Keratinocyte (primary cell): ENCODE measurements around the gene SEL1L3. TPM values are rescaled to one million over a fixed set of nuclear protein-coding genes. Genes with fewer than 3 reads are reported as not detected.
A peak's percentile ranks its signal among the peaks of the same experiment; 100 is the strongest.

Experiments used
- DNase-seq: peaks from one replicate; pipeline ENCODE4 v3.0.0-alpha.2; 2011; ENCODE audit warnings: low read depth, missing footprints, low spot score
- FAIRE-seq: peaks from 2 replicates; lab custom pipeline; 2011; peaks lifted over from hg19 to GRCh38; lab: Jason Lieb, UNC
- H2AFZ ChIP-seq: 2 replicates; pipeline ENCODE4 v1.6.0; 2012; ENCODE audit warnings: low read length, control low read depth, inconsistent platforms; ENCODE audit not compliant: control insufficient read depth
- H3K27ac ChIP-seq: 2 replicates; pipeline ENCODE4 v1.5.1; 2011; ENCODE audit warnings: low read length; ENCODE audit not compliant: control insufficient read depth, insufficient read depth
- H3K27me3 ChIP-seq: 3 replicates; pipeline ENCODE4 v1.6.0; 2011; ENCODE audit warnings: low read length; ENCODE audit not compliant: control insufficient read depth, insufficient read depth; ENCODE audit errors: extremely low read depth
- H3K36me3 ChIP-seq, 2 experiments: 2 replicates in 1 of 2; 3 replicates in 1 of 2; pipeline ENCODE4 v1.5.1; 2011; ENCODE audit warnings: low read length in 2 of 2, mild to moderate bottlenecking in 1 of 2; ENCODE audit not compliant: control insufficient read depth in 2 of 2, insufficient read depth in 2 of 2; ENCODE audit errors: extremely low read depth in 1 of 2
- H3K4me1 ChIP-seq: 3 replicates; pipeline ENCODE4 v1.5.1; 2011; ENCODE audit warnings: low read length; ENCODE audit not compliant: control insufficient read depth, insufficient read depth; ENCODE audit errors: extremely low read depth
- H3K4me2 ChIP-seq: 3 replicates; pipeline ENCODE4 v1.6.0; 2011; ENCODE audit warnings: low read depth, low read length; ENCODE audit not compliant: control insufficient read depth, insufficient read depth; ENCODE audit errors: extremely low read depth
- H3K4me3 ChIP-seq, 3 experiments: fragments of 200-600 bp in 1 of 3; sonication (generic) in 1 of 3; 2 replicates in 2 of 3; 3 replicates in 1 of 3; pipeline ENCODE4 v1.5.1; 2011 to 2016; ENCODE audit warnings: low read length in 3 of 3, mild to moderate bottlenecking in 3 of 3, control low read depth in 2 of 3, inconsistent platforms in 1 of 3, low read depth in 1 of 3, mixed read lengths in 1 of 3, mixed run types in 1 of 3, moderate library complexity in 1 of 3; ENCODE audit not compliant: control insufficient read depth in 2 of 3, insufficient read depth in 2 of 3; ENCODE audit errors: extremely low read depth in 1 of 3
- H3K79me2 ChIP-seq: 2 replicates; pipeline ENCODE4 v1.6.0; 2012; ENCODE audit warnings: low read length; ENCODE audit not compliant: control insufficient read depth, insufficient read depth
- H3K9ac ChIP-seq: 3 replicates; pipeline ENCODE4 v1.6.0; 2011; ENCODE audit warnings: low read length; ENCODE audit not compliant: control insufficient read depth, insufficient read depth; ENCODE audit errors: extremely low read depth
- H3K9me1 ChIP-seq: 3 replicates; pipeline ENCODE4 v1.6.0; 2011; ENCODE audit warnings: low read length; ENCODE audit not compliant: control insufficient read depth, insufficient read depth; ENCODE audit errors: extremely low read depth
- H3K9me3 ChIP-seq: 2 replicates; pipeline ENCODE4 v1.5.1; 2012; ENCODE audit warnings: low read depth, low read length; ENCODE audit not compliant: control insufficient read depth
- H4K20me1 ChIP-seq: 3 replicates; pipeline ENCODE4 v1.6.0; 2011; ENCODE audit warnings: low read length; ENCODE audit not compliant: control insufficient read depth, insufficient read depth; ENCODE audit errors: extremely low read depth
- EZH2 ChIP-seq: IDR thresholded peaks from one replicate; pipeline ENCODE4 v1.6.1; 2012; ENCODE audit warnings: inconsistent platforms, mild to moderate bottlenecking, low read length, moderate library complexity
- dilution Hi-C: fragments of 300-500 bp; cut with MboI; formaldehyde crosslinking; loops from one replicate; pipeline ENCODE4 v1.7.0; 2020; ENCODE audit warnings: low sequenced_read_pairs; ENCODE audit not compliant: extremely low pct_ligation_motif_present
- polyA plus RNA-seq, 5 experiments: library from polyadenylated mRNA; depleted of rRNA in 3 of 5; stranded (reverse) in 3 of 5; stranded (forward) in 1 of 5; unstranded in 1 of 5; fragments of >200 nt; gene quantifications; 1 replicate in 1 of 5; 2 replicates in 3 of 5; 3 replicates in 1 of 5; pipeline versions ENCODE4 v1.2.1 to v1.2.3, GENCODE V29; 2011 to 2012; ENCODE audit warnings: missing spikeins in 2 of 5, low read depth in 1 of 5, low replicate concordance in 1 of 5
- TF ChIP-seq, protein P1 (sequence below), 3 experiments: IDR thresholded peaks in 1 of 3; conservative IDR thresholded peaks in 1 of 3; optimal IDR thresholded peaks in 1 of 3; 2 replicates in 2 of 3; 3 replicates in 1 of 3; pipeline versions ENCODE3 to v1.5.1; 2011; ENCODE audit warnings: low read length in 3 of 3, mild to moderate bottlenecking in 3 of 3, moderate library complexity in 2 of 3, control low read depth in 1 of 3, inconsistent platforms in 1 of 3; ENCODE audit not compliant: insufficient read depth in 2 of 3; ENCODE audit errors: extremely low read depth in 1 of 3

Gene SEL1L3
- polyA plus RNA-seq, 1 donor (not counting 4 experiments of a cell fraction or from before 2014, with no cell fraction given), result 67.9 TPM

DNA sequence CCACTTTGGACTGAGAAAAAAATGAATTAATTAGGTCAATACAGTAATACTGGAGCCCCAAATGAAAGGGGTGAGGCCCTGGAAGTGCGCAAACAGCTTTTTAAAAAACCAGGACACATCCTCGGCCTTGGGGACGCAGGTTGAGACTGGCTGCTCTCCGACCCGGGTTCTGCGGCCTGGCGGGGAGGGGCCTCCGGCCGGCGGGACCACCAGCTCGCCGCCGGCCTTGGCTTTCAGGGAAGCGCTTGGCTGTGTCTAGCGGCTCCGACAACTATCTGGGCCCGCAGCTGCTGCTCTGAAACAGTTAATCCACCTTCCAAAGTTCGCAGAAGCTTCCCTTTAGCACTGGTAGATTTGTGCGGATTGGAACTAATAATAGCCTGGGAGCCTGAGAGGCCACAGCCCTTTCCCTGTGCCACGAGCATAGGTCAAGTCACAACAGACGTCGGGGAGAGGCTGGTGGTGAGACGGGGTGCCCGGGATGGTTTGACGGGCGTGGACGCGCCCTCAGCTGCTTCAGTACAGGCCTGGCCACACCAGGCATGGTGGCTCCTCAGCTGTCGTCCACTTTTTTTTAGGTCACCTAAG lies 1.1 kb upstream of the SEL1L3 start:
- H3K27ac ChIP-seq, result no peak overlapping the region
- H4K20me1 ChIP-seq, result no peaks in the 10 kb centered on the region
- H3K9me3 ChIP-seq, result no peaks in the 10 kb centered on the region
- H3K4me2 ChIP-seq, result no peak overlapping the region
- H3K27me3 ChIP-seq, result no peaks in the 10 kb centered on the region
- H3K4me3 ChIP-seq, result no peak overlapping the region
- H3K9ac ChIP-seq, result no peak overlapping the region
- H2AFZ ChIP-seq, result no peak overlapping the region
- no peaks in the 10 kb centered on the region for H3K36me3 ChIP-seq
- DNase-seq (no peak), FAIRE-seq (no peak)
- no peak for TF ChIP-seq EZH2
- TF ChIP-seq, protein P1, sequence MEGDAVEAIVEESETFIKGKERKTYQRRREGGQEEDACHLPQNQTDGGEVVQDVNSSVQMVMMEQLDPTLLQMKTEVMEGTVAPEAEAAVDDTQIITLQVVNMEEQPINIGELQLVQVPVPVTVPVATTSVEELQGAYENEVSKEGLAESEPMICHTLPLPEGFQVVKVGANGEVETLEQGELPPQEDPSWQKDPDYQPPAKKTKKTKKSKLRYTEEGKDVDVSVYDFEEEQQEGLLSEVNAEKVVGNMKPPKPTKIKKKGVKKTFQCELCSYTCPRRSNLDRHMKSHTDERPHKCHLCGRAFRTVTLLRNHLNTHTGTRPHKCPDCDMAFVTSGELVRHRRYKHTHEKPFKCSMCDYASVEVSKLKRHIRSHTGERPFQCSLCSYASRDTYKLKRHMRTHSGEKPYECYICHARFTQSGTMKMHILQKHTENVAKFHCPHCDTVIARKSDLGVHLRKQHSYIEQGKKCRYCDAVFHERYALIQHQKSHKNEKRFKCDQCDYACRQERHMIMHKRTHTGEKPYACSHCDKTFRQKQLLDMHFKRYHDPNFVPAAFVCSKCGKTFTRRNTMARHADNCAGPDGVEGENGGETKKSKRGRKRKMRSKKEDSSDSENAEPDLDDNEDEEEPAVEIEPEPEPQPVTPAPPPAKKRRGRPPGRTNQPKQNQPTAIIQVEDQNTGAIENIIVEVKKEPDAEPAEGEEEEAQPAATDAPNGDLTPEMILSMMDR (optimal IDR thresholded peaks at IDR 0.05 in 1 of 3, IDR thresholded peaks at IDR 0.05 in 1 of 3, conservative IDR thresholded peaks at IDR 0.05 in 1 of 3; ENCODE audit: extremely low read depth in 1 of 3, insufficient read depth in 2 of 3, low read length in 3 of 3), result no peak
- dilution Hi-C loops, result no loop called here
- peaks cover 29% of the 10 kb centered on the region for H3K4me1 ChIP-seq
- H3K79me2 ChIP-seq, result peaks cover 13% of the 10 kb centered on the region
- no peaks in the 10 kb centered on the region for H3K9me1 ChIP-seq

DNA sequence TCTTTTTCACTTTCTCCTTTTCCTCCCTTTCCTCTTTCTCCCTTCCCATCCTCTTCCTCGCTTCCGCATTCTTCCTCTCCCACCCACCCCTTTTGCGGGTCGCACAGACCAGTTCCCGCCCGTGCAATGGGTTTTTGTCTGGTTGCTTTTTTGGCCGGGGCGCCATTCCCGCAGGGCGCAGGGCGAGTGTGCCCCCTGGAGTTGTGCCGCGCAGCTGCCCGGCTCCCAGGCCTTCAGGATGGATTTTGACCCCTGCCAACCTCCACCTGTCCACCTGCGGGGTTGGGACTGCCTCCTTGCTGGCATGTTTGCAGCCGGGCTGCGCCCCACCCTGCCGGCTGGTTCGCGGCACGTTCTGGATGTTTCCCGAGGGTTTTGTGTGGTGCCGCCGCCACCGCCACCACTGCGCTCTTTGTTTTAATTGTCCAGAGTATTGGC lies 578 bp upstream of the SEL1L3 start:
- H3K27me3 ChIP-seq, result no peaks in the 10 kb centered on the region
- H3K27ac ChIP-seq, result no peak overlapping the region
- TF ChIP-seq, protein P1 (optimal IDR thresholded peaks at IDR 0.05 in 1 of 3, IDR thresholded peaks at IDR 0.05 in 1 of 3, conservative IDR thresholded peaks at IDR 0.05 in 1 of 3; ENCODE audit: extremely low read depth in 1 of 3, insufficient read depth in 2 of 3, low read length in 3 of 3), result peak in 2 of 3 experiments; percentile 24 to 34
- no peak for TF ChIP-seq EZH2
- dilution Hi-C loops, result no loop called here
- H3K4me1 ChIP-seq, result peaks cover 29% of the 10 kb centered on the region
- no peaks in the 10 kb centered on the region for H3K9me1 ChIP-seq
- H3K4me3 ChIP-seq, result peak overlapping the region; percentile 11 to 68 (median 56)
- DNase-seq (no peak), FAIRE-seq (no peak)
- H3K9me3 ChIP-seq, result no peaks in the 10 kb centered on the region
- H3K4me2 ChIP-seq, result peak overlapping the region; percentile 36
- peak overlapping the region; percentile 27 for H2AFZ ChIP-seq
- H3K36me3 ChIP-seq, result no peaks in the 10 kb centered on the region
- H3K9ac ChIP-seq, result no peak overlapping the region
- H4K20me1 ChIP-seq, result no peaks in the 10 kb centered on the region
- H3K79me2 ChIP-seq, result peaks cover 13% of the 10 kb centered on the region
